Endothelial cell of umbilical vein (primary cell): ENCODE measurements around the gene PARM1.

ENCODE experiments used
- MYC ChIP-seq: IDR thresholded peaks from one replicate; pipeline ENCODE4 v1.6.1; 2011; ENCODE audit warnings: mild to moderate bottlenecking, low read depth, low read length
- TF ChIP-seq, protein P1 (sequence below), 2 donors: IDR thresholded peaks; 1 replicate in 1 of 2; 2 replicates in 1 of 2; pipeline ENCODE4 v1.5.1; 2011; ENCODE audit warnings: low read length in 2 of 2, mild to moderate bottlenecking in 2 of 2, moderate library complexity in 2 of 2, control low read depth in 1 of 2, inconsistent platforms in 1 of 2, low read depth in 1 of 2; ENCODE audit not compliant: insufficient read depth in 1 of 2; ENCODE audit errors: extremely low read depth in 1 of 2

DNA sequence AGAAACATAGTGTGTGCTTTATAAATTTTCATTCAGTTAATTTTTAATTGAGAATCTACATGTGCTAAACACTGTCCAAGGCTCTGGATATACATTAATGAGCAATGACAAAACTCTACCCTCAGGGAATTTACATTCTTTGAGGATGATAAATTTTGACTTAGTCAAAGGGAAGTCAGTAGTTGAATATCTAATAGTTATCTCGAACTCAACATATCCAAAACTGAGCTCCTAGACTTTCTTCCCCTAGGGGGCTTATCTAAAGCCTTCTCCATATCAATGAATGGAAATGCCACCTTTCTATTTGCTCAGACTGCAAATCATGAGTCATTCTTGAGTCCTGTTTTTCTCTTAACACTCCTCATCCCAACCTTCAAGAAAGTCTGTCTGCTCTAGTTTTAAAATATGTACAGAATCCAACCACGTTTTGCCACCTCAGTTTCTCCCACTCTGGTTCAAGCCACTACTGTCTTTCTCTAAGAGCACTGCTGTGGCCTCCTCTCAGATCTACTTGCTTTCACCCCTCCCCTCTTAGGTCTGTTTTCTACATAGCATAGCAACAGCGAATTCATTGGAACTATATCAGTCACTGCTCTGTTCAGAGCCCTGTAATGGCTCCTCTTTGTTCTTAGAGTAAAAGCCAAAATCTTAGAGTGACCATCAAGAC is 9.5 kb downstream of the PARM1 start:
- TF ChIP-seq, protein P1, sequence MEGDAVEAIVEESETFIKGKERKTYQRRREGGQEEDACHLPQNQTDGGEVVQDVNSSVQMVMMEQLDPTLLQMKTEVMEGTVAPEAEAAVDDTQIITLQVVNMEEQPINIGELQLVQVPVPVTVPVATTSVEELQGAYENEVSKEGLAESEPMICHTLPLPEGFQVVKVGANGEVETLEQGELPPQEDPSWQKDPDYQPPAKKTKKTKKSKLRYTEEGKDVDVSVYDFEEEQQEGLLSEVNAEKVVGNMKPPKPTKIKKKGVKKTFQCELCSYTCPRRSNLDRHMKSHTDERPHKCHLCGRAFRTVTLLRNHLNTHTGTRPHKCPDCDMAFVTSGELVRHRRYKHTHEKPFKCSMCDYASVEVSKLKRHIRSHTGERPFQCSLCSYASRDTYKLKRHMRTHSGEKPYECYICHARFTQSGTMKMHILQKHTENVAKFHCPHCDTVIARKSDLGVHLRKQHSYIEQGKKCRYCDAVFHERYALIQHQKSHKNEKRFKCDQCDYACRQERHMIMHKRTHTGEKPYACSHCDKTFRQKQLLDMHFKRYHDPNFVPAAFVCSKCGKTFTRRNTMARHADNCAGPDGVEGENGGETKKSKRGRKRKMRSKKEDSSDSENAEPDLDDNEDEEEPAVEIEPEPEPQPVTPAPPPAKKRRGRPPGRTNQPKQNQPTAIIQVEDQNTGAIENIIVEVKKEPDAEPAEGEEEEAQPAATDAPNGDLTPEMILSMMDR (IDR thresholded peaks at IDR 0.05; ENCODE audit: extremely low read depth in 1 of 2, insufficient read depth in 1 of 2, low read depth in 1 of 2, low read length in 2 of 2) = no peak
- TF ChIP-seq MYC = no peak
